Measurements from ENCODE around the gene PSMF1. TPM values are rescaled to one million over a fixed set of nuclear protein-coding genes. Genes with fewer than 3 reads are reported as not detected.

The PSMF1 gene
- total and polyA plus RNA-seq, 12 donors, result 24.8 to 363 (median 122) TPM

GRCh38 chr20:1173698-1174097 lies 55.3 kb downstream of the PSMF1 start:
- 86 to 96% (median 89%) methylated on average over 4 of the region's 4 CpGs for WGBS, 4 donors
- Histone ChIP-seq H3K4me3 (no peak overlapping the region), H3K36me3 (replicated peaks in 1 of 2) (peaks cover 0 to 18% of the 10 kb centered on the region in 2 donors), H3K27me3 (no peaks in the 10 kb centered on the region), H3K27ac (no peak overlapping the region), H3K4me1 (replicated peaks in 1 of 2) (no peaks in the 10 kb centered on the region), H3K9me3 (replicated peaks in 1 of 3) (no peaks in the 10 kb centered on the region)
- DNase-seq, result no peak
- intact Hi-C loops (cut with DNase I), result no loop called here
- TF ChIP-seq POLR2A (IDR thresholded peaks at IDR 0.05) (no peak), CTCF (IDR thresholded peaks at IDR 0.05) (no peak)

- Histone ChIP-seq H3K4me3 (no peak overlapping the region), H3K4me1 (replicated peaks in 1 of 2) (no peaks in the 10 kb centered on the region), H3K27ac (no peak overlapping the region), H3K27me3 (no peaks in the 10 kb centered on the region), H3K36me3 (replicated peaks in 1 of 2) (peaks cover 0 to 7% of the 10 kb centered on the region in 2 donors), H3K9me3 (replicated peaks in 1 of 3) (no peaks in the 10 kb centered on the region)
- intact Hi-C loops (cut with DNase I), result no loop called here
- no peak for TF ChIP-seq CTCF (IDR thresholded peaks at IDR 0.05)
- no peak for TF ChIP-seq POLR2A (IDR thresholded peaks at IDR 0.05)
- no peak for DNase-seq
- 86 to 93% (median 92%) methylated on average over 8 of the region's 8 CpGs for WGBS, 4 donors
Observed at GRCh38 chr20:1174787-1175186, 56.4 kb downstream of the PSMF1 start.

- 80 to 89% (median 87%) methylated on average over 5 of the region's 5 CpGs for WGBS, 4 donors
- Histone ChIP-seq H3K27ac (no peak overlapping the region), H3K4me3 (no peak overlapping the region), H3K4me1 (replicated peaks in 1 of 2) (no peaks in the 10 kb centered on the region), H3K27me3 (no peaks in the 10 kb centered on the region), H3K9me3 (replicated peaks in 1 of 3) (no peaks in the 10 kb centered on the region), H3K36me3 (replicated peaks in 1 of 2) (peaks cover 0 to 2% of the 10 kb centered on the region in 2 donors)
- no peak for DNase-seq
- no peak for TF ChIP-seq POLR2A (IDR thresholded peaks at IDR 0.05)
- no peak for TF ChIP-seq CTCF (IDR thresholded peaks at IDR 0.05)
- intact Hi-C loops (cut with DNase I), result no loop called here
Observed at GRCh38 chr20:1177680-1178079, 59.3 kb downstream of the PSMF1 start.

- DNase-seq, result no peak
- no peaks in the 10 kb centered on the region for H3K9me3 ChIP-seq (replicated peaks in 1 of 3)
- H3K27me3 ChIP-seq, result no peaks in the 10 kb centered on the region
- WGBS, 4 donors, result 75 to 91% (median 89%) methylated on average over 3 of the region's 3 CpGs
- no peaks in the 10 kb centered on the region for H3K4me1 ChIP-seq (replicated peaks in 1 of 2)
- no peak overlapping the region for H3K4me3 ChIP-seq
- intact Hi-C loops (cut with DNase I), result no loop called here
- peaks cover 0 to 2% of the 10 kb centered on the region in 2 donors for H3K36me3 ChIP-seq (replicated peaks in 1 of 2)
- H3K27ac ChIP-seq, result no peak overlapping the region
- TF ChIP-seq POLR2A (IDR thresholded peaks at IDR 0.05) (no peak), CTCF (IDR thresholded peaks at IDR 0.05) (no peak)
Observed at GRCh38 chr20:1178103-1178502, 59.7 kb downstream of the PSMF1 start.
